Measurements from ENCODE around the gene HSD17B14.
"Not testable (repeated sequence)": the region's sequence is repeated elsewhere in the genome, so short reads cannot be mapped to it uniquely, and the experiment has no call there.

Gene HSD17B14

GRCh38 chr19:48867123-48867745 is 30.9 kb upstream of the HSD17B14 start:
- no peak for DNase-seq

- no peak for DNase-seq
These were observed 30.4 kb upstream of the HSD17B14 start for GRCh38 chr19:48866692-48867091.

- no peak for DNase-seq
These were observed 26.5 kb upstream of the HSD17B14 start for GRCh38 chr19:48862827-48863226.

- no peak for DNase-seq
These were observed 25.0 kb upstream of the HSD17B14 start for GRCh38 chr19:48861313-48861712.

GRCh38 chr19:48859711-48860572 is 23.7 kb upstream of the HSD17B14 start:
- DNase-seq = no peak

GRCh38 chr19:48858984-48859710 is 22.9 kb upstream of the HSD17B14 start:
- peak; percentile 47 for DNase-seq

- no peak for DNase-seq
These were observed 20.6 kb upstream of the HSD17B14 start for GRCh38 chr19:48856921-48857320.

GRCh38 chr19:48854103-48854502 is 17.8 kb upstream of the HSD17B14 start:
- DNase-seq = no peak

GRCh38 chr19:48853483-48853882 is 17.2 kb upstream of the HSD17B14 start:
- DNase-seq = no peak

GRCh38 chr19:48852292-48852691 is 16.0 kb upstream of the HSD17B14 start:
- no peak for DNase-seq

GRCh38 chr19:48846659-48847058 is 10.4 kb upstream of the HSD17B14 start:
- not testable (repeated sequence) for DNase-seq

GRCh38 chr19:48845384-48845783 is 9.1 kb upstream of the HSD17B14 start:
- no peak for DNase-seq

GRCh38 chr19:48844472-48844871 is 8.2 kb upstream of the HSD17B14 start:
- DNase-seq = peak; percentile 20

GRCh38 chr19:48842789-48843162 is 6.5 kb upstream of the HSD17B14 start:
- peak; percentile 40 for DNase-seq

- no peak for DNase-seq
These were observed 5.3 kb upstream of the HSD17B14 start for GRCh38 chr19:48841571-48841970.

GRCh38 chr19:48841047-48841446 is 4.8 kb upstream of the HSD17B14 start:
- no peak for DNase-seq

- no peak for DNase-seq
These were observed 1.4 kb upstream of the HSD17B14 start for GRCh38 chr19:48837687-48838086.

GRCh38 chr19:48837051-48837524 is 797 bp upstream of the HSD17B14 start:
- peak; percentile 41 for DNase-seq

GRCh38 chr19:48835734-48836088 is 580 bp downstream of the HSD17B14 start:
- DNase-seq = peak; percentile 87

- DNase-seq = no peak
These were observed 2.3 kb downstream of the HSD17B14 start for GRCh38 chr19:48833977-48834376.

- DNase-seq = no peak
These were observed 3.2 kb downstream of the HSD17B14 start for GRCh38 chr19:48833049-48833448.

- DNase-seq = no peak
These were observed 5.3 kb downstream of the HSD17B14 start for GRCh38 chr19:48830965-48831364.

- no peak for DNase-seq
These were observed 6.2 kb downstream of the HSD17B14 start for GRCh38 chr19:48830088-48830487.

- DNase-seq = no peak
These were observed 9.7 kb downstream of the HSD17B14 start for GRCh38 chr19:48826606-48827020.
